Mesenchymal stem cell (in vitro differentiated cells and primary cell): ENCODE measurements around the gene CCNF.
A peak's percentile ranks its signal among the peaks of the same experiment; 100 is the strongest.

ENCODE experiments used
- DNase-seq: peaks from one replicate; pipeline ENCODE4 v3.0.0-alpha.2; 2013
- H2AFZ ChIP-seq: one replicate; pipeline ENCODE4 v1.6.1; 2013; ENCODE audit warnings: low read depth, mild to moderate bottlenecking, control low read depth, inconsistent platforms, low read length, moderate library complexity
- H2AK5ac ChIP-seq: 2 replicates; pipeline ENCODE4 v1.6.1; 2013; ENCODE audit warnings: low read length, moderate library complexity, mild to moderate bottlenecking, inconsistent platforms; ENCODE audit not compliant: severe bottlenecking
- H2BK120ac ChIP-seq: one replicate; pipeline ENCODE4 v1.6.1; 2013; ENCODE audit warnings: low read depth, mild to moderate bottlenecking, inconsistent platforms, low read length, moderate library complexity
- H2BK12ac ChIP-seq, 2 experiments: one replicate each; pipeline ENCODE4 v1.6.1; 2013; ENCODE audit warnings: inconsistent platforms in 2 of 2, low read length in 2 of 2, mild to moderate bottlenecking in 2 of 2, moderate library complexity in 2 of 2, control low read depth in 1 of 2
- H2BK15ac ChIP-seq: one replicate; pipeline ENCODE4 v1.6.1; 2013; ENCODE audit warnings: mild to moderate bottlenecking, low read depth, inconsistent platforms; ENCODE audit not compliant: poor library complexity, severe bottlenecking
- H2BK5ac ChIP-seq: 2 replicates; pipeline ENCODE4 v1.6.1; 2013; ENCODE audit warnings: low read depth, mild to moderate bottlenecking, low read length, control low read depth, inconsistent platforms; ENCODE audit not compliant: poor library complexity, severe bottlenecking
- H3K14ac ChIP-seq, 2 experiments: one replicate each; pipeline ENCODE4 v1.6.1; 2013; ENCODE audit warnings: inconsistent platforms in 2 of 2, low read length in 2 of 2, control low read depth in 1 of 2, mild to moderate bottlenecking in 1 of 2, moderate library complexity in 1 of 2
- H3K18ac ChIP-seq, 2 experiments: one replicate each; pipeline ENCODE4 v1.6.1; 2013; ENCODE audit warnings: inconsistent platforms in 2 of 2, low read length in 2 of 2, control low read depth in 1 of 2, low read depth in 1 of 2, mild to moderate bottlenecking in 1 of 2
- H3K23ac ChIP-seq, 2 experiments: one replicate each; pipeline ENCODE4 v1.6.1; 2013; ENCODE audit warnings: inconsistent platforms in 2 of 2, low read length in 2 of 2, mild to moderate bottlenecking in 2 of 2, moderate library complexity in 2 of 2, control low read depth in 1 of 2
- H3K27ac ChIP-seq: 2 replicates; pipeline ENCODE4 v1.5.1; 2013; ENCODE audit warnings: mild to moderate bottlenecking, moderate library complexity, low read length, control low read depth, inconsistent platforms; ENCODE audit not compliant: poor library complexity, severe bottlenecking
- H3K27me3 ChIP-seq, 2 experiments: 2 replicates each; pipeline versions ENCODE4 v1.6.1 to v1.7.0; 2013; ENCODE audit warnings: low read length in 2 of 2, mild to moderate bottlenecking in 2 of 2, moderate library complexity in 2 of 2, control low read depth in 1 of 2, inconsistent platforms in 1 of 2; ENCODE audit not compliant: control insufficient read depth in 1 of 2, insufficient read depth in 1 of 2
- H3K36me3 ChIP-seq, 2 experiments: 2 replicates each; pipeline versions ENCODE4 v1.6.1 to v1.7.0; 2013; ENCODE audit warnings: low read length in 2 of 2, control low read depth in 1 of 2, inconsistent platforms in 1 of 2, low read depth in 1 of 2, mild to moderate bottlenecking in 1 of 2; ENCODE audit not compliant: insufficient read depth in 2 of 2, control insufficient read depth in 1 of 2
- H3K4ac ChIP-seq, 2 experiments: one replicate each; pipeline ENCODE4 v1.6.1; 2013; ENCODE audit warnings: inconsistent platforms in 2 of 2, low read length in 2 of 2, mild to moderate bottlenecking in 2 of 2, moderate library complexity in 2 of 2, control low read depth in 1 of 2, low read depth in 1 of 2
- H3K4me1 ChIP-seq: 2 replicates; pipeline ENCODE4 v1.6.1; 2013; ENCODE audit warnings: low read depth, low read length, control low read depth; ENCODE audit not compliant: control insufficient read depth, insufficient read depth
- H3K4me2 ChIP-seq: 2 replicates; pipeline ENCODE4 v1.6.1; 2013; ENCODE audit warnings: low read length, mild to moderate bottlenecking, inconsistent platforms; ENCODE audit not compliant: poor library complexity, severe bottlenecking
- H3K4me3 ChIP-seq, 2 experiments: 2 replicates each; pipeline versions ENCODE4 v1.5.1 to v1.7.0; 2013; ENCODE audit warnings: low read length in 2 of 2, mild to moderate bottlenecking in 2 of 2, control low read depth in 1 of 2, low read depth in 1 of 2; ENCODE audit not compliant: insufficient read depth in 1 of 2
- H3K79me1 ChIP-seq: replicated peaks from 2 replicates; pipeline ENCODE4 v1.6.1; 2013; ENCODE audit warnings: mild to moderate bottlenecking, control low read depth, low read length, inconsistent platforms; ENCODE audit not compliant: poor library complexity, severe bottlenecking
- H3K9ac ChIP-seq: 2 replicates; pipeline ENCODE4 v1.7.0; 2013; ENCODE audit warnings: mild to moderate bottlenecking, low read length, moderate library complexity
- H3K9me3 ChIP-seq: 2 replicates; pipeline ENCODE4 v1.7.0; 2013; ENCODE audit warnings: mild to moderate bottlenecking, low read length; ENCODE audit not compliant: control insufficient read depth
- H4K8ac ChIP-seq: one replicate; pipeline ENCODE4 v1.6.1; 2013; ENCODE audit warnings: inconsistent platforms, mild to moderate bottlenecking, low read length, moderate library complexity
- H4K91ac ChIP-seq: one replicate; pipeline ENCODE4 v1.6.1; 2013; ENCODE audit warnings: mild to moderate bottlenecking, low read length, inconsistent platforms
- WGBS: methylation state at CpG from one replicate; pipeline ENCODE4 v1.1.7; 2013; ENCODE audit warnings: mixed read lengths; 5-methylcytosine and 5-hydroxymethylcytosine counted together

The CCNF gene

DNA sequence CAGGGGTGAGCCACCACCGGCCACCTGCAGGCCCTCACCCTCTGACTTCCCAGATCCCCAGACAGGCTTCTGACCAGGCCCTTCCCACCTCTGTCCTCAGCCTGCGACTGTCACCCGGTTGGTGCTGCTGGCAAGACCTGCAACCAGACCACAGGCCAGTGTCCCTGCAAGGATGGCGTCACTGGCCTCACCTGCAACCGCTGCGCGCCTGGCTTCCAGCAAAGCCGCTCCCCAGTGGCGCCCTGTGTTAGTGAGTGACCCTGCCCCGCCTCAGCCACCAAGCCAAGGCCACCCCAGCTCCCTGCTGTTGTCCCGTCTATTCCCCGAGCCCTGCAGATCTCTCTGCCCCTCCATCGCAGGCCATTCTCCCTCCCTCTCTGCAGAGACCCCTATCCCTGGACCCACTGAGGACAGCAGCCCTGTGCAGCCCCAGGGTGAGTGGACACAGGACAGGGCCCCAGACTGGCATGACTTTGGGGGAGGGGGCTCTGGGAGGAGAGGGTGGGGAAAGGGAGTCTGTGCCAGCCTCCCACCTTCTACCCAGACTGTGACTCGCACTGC, 43.7 kb downstream of the CCNF start:
- Histone ChIP-seq H2AK5ac (no peak overlapping the region), H2AFZ (no peak overlapping the region), H2BK15ac (no peak overlapping the region), H3K79me1 (peaks cover 9% of the 10 kb centered on the region), H3K27me3 (peaks cover 23 to 36% of the 10 kb centered on the region in 2 experiments), H3K4me3 (peak overlapping the region in 1 of 2 experiments; percentile 10), H3K9me3 (no peaks in the 10 kb centered on the region), H3K4ac (no peak overlapping the region), H3K14ac (no peak overlapping the region), H2BK120ac (no peak overlapping the region), H4K8ac (no peak overlapping the region), H3K36me3 (peaks cover 0 to 6% of the 10 kb centered on the region in 2 experiments), H3K18ac (no peak overlapping the region), H2BK12ac (no peak overlapping the region), H3K23ac (no peak overlapping the region), H3K4me2 (no peak overlapping the region), H3K27ac (no peak overlapping the region), H2BK5ac (no peak overlapping the region), H3K4me1 (peaks cover 60% of the 10 kb centered on the region), H3K9ac (no peak overlapping the region), H4K91ac (no peak overlapping the region)
- WGBS: 92% methylated on average over 14 of the region's 14 CpGs
- DNase-seq: no peak

DNA sequence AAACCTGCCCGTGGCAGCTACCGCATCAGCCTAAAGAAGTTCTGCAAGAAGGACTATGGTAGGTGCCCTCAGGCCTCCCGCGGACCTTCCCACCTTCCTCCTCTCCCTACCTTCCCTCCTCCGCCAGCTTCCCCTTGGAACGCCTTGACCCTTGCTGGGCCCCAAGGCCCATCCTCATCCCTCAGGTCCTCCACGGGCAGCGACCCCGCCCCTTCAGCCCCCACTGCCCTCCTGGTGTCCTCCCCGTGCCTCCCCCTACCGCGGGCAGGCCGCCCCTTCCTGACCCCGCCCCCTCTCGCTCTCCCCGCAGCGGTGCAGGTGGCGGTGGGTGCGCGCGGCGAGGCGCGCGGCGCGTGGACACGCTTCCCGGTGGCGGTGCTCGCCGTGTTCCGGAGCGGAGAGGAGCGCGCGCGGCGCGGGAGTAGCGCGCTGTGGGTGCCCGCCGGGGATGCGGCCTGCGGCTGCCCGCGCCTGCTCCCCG, 44.2 kb downstream of the CCNF start:
- H3K4me1 ChIP-seq: peaks cover 55% of the 10 kb centered on the region
- no peak overlapping the region for H4K8ac ChIP-seq
- no peak overlapping the region for H3K9ac ChIP-seq
- H3K23ac ChIP-seq: no peak overlapping the region
- H3K27me3 ChIP-seq: peaks cover 23 to 36% of the 10 kb centered on the region in 2 experiments
- H2BK15ac ChIP-seq: no peak overlapping the region
- peak overlapping the region; percentile 91 for H3K4me2 ChIP-seq
- H2AK5ac ChIP-seq: no peak overlapping the region
- H3K18ac ChIP-seq: peak overlapping the region in 1 of 2 experiments; percentile 23
- WGBS: 22% methylated on average over 14 of the region's 49 CpGs
- H2BK5ac ChIP-seq: no peak overlapping the region
- H3K36me3 ChIP-seq: peaks cover 0 to 6% of the 10 kb centered on the region in 2 experiments
- no peak overlapping the region for H2BK120ac ChIP-seq
- no peak overlapping the region for H2AFZ ChIP-seq
- H3K9me3 ChIP-seq: no peaks in the 10 kb centered on the region
- peaks cover 14% of the 10 kb centered on the region for H3K79me1 ChIP-seq
- peak overlapping the region in 1 of 2 experiments; percentile 77 for H3K4me3 ChIP-seq
- DNase-seq: no peak
- H3K27ac ChIP-seq: no peak overlapping the region
- no peak overlapping the region for H3K4ac ChIP-seq
- no peak overlapping the region for H4K91ac ChIP-seq
- H3K14ac ChIP-seq: peak overlapping the region in 1 of 2 experiments; percentile 44
- H2BK12ac ChIP-seq: no peak overlapping the region

DNA sequence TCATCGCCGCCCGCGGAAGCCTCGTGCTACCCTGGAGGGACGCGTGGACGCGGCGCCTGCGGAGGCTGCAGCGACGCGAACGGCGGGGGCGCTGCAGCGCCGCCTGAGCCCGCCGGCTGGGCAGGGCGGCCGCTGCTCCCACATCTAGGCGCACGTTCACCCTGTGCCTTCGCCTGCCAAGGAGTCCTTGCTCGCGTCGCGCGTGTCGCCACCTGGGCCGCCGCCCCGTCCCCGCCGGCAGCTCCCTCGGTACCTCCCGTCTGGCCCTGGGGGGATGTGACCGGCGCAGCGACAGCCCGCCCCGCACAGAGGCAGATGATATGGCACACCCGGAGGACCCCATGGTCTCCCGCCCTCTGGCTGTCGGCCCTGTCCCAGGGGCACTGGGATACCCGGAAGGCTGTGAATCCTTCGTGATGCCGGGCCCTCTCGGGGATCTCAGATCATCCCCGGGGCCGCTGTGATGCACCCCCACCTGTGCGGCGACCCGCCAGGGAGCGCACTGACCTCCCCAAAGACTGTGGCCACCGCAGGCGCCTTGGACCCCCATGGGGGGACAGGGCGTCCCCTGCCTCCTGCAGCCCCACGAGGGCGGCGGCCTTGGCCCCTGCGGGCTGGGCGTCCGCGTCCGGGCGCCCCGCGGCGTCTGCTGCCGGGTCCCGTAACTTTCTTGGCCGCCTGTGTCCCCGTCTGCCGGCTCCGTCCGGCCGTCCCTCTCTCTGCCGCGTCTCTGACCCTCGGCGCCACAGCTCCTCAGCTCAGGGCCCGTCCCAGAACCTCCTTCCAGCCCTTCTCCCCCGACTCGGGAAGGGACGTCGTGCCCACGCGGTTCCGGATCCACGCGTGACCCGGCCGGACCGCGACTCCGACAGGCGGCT, 45.0 kb downstream of the CCNF start:
- H3K9ac ChIP-seq: peak overlapping the region; percentile 84
- peak overlapping the region; percentile 91 for H3K4me2 ChIP-seq

More for the DNA sequence above, 45.0 kb downstream of the CCNF start:
- Histone ChIP-seq H2BK12ac (peak overlapping the region in 1 of 2 experiments; percentile 88), H4K8ac (peak overlapping the region; percentile 88), H3K4me1 (peaks cover 47% of the 10 kb centered on the region), H3K27ac (no peak overlapping the region), H2BK5ac (no peak overlapping the region), H2AK5ac (no peak overlapping the region), H3K23ac (peak overlapping the region in 1 of 2 experiments; percentile 94), H3K27me3 (peaks cover 18 to 30% of the 10 kb centered on the region in 2 experiments), H3K79me1 (peaks cover 19% of the 10 kb centered on the region), H3K18ac (peak overlapping the region; percentile 75 to 99), H3K14ac (peak overlapping the region in 1 of 2 experiments; percentile 98), H4K91ac (peak overlapping the region; percentile 84), H3K9me3 (no peaks in the 10 kb centered on the region), H2BK120ac (peak overlapping the region; percentile 95), H3K4ac (peak overlapping the region; percentile 81 to 84), H2AFZ (peak overlapping the region; percentile 72), H3K36me3 (peaks cover 0 to 6% of the 10 kb centered on the region in 2 experiments), H3K4me3 (peak overlapping the region; percentile 77 to 83), H2BK15ac (peak overlapping the region; percentile 86)
- under 1% methylated on average over 83 of the region's 100 CpGs for whole genome bisulfite sequencing
- peak; percentile 54 for DNase-seq
